ENCODE results near the gene SRP68. TPM values are rescaled to one million over a fixed set of nuclear protein-coding genes. Genes with fewer than 3 reads are reported as not detected.

Gene SRP68
- total and polyA plus RNA-seq, 4 donors: 30.8 to 68.9 (median 57.0) TPM

DNA sequence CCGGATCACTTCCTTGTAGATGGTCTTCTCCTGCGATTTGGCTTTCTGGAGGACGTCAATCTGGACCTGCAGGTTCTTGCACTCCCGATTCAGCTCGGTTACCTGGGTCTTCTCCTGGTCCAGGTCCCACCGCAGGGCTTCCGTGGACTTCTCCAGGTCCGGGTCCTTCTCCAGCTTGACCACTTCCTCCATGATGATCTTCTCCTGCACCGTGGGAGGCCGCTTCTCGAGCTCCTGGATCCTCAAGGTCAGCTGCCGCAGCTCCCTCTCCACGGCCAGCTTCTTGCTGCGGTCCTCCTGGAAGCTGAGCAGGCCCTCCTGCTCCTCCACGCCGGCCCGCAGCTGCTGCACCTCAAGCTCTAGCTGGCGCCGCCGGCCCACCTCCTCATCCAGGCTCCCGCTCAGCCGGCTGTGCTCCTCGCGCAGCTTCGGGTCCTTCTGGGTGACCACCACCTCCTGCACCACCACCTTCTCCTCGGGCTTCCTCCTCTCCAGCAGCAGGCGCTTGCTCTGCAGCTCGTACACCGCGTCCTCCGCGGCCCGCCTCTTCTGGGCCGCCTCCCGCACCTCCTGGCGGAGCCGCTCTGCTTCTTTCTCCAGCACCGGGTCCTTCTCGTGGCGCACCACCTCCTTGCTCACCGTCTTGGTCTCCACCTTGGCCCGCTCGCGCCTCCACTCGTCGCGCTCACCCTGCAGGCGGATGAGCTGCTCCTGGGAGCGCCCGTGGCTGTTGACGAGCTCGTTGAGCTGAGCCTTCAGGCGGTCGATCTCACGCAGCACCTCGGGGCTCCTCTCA is 63.5 kb downstream of the SRP68 start:
- Histone ChIP-seq H3K9ac (ENCODE audit: insufficient read depth in 1 of 2, low read length in 2 of 2) (no peak overlapping the region), H3K4me1 (ENCODE audit: control insufficient read depth in 5 of 5, insufficient read depth in 5 of 5, low read length in 5 of 5) (no peaks in the 10 kb centered on the region), H3K4me3 (no peak overlapping the region), H3K9me3 (ENCODE audit: control insufficient read depth in 4 of 4, insufficient read depth in 3 of 4, low read length in 3 of 4) (no peaks in the 10 kb centered on the region), H3K27me3 (ENCODE audit: control insufficient read depth in 3 of 3, insufficient read depth in 3 of 3, low read length in 2 of 3) (no peaks in the 10 kb centered on the region), H3K27ac (ENCODE audit: low read depth in 1 of 2, low read length in 1 of 2) (no peak overlapping the region), H3K36me3 (ENCODE audit: control insufficient read depth in 4 of 4, insufficient read depth in 4 of 4, low read length in 4 of 4) (peaks cover 0 to 13% (median 0%) of the 10 kb centered on the region in 4 donors)
- WGBS, 2 donors: 94% methylated on average over 56 of the region's 56 CpGs
- TF ChIP-seq, protein P1, sequence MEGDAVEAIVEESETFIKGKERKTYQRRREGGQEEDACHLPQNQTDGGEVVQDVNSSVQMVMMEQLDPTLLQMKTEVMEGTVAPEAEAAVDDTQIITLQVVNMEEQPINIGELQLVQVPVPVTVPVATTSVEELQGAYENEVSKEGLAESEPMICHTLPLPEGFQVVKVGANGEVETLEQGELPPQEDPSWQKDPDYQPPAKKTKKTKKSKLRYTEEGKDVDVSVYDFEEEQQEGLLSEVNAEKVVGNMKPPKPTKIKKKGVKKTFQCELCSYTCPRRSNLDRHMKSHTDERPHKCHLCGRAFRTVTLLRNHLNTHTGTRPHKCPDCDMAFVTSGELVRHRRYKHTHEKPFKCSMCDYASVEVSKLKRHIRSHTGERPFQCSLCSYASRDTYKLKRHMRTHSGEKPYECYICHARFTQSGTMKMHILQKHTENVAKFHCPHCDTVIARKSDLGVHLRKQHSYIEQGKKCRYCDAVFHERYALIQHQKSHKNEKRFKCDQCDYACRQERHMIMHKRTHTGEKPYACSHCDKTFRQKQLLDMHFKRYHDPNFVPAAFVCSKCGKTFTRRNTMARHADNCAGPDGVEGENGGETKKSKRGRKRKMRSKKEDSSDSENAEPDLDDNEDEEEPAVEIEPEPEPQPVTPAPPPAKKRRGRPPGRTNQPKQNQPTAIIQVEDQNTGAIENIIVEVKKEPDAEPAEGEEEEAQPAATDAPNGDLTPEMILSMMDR (IDR thresholded peaks at IDR 0.05; ENCODE audit: control extremely low read depth, extremely low read depth): no peak
- DNase-seq (no peak), ATAC-seq (ENCODE audit: insufficient read depth, low FRiP score) (no peak)

- peaks cover 0 to 13% (median 0%) of the 10 kb centered on the region in 4 donors for H3K36me3 ChIP-seq (ENCODE audit: control insufficient read depth in 4 of 4, insufficient read depth in 4 of 4, low read length in 4 of 4)
- H3K9me3 ChIP-seq (ENCODE audit: control insufficient read depth in 4 of 4, insufficient read depth in 3 of 4, low read length in 3 of 4): no peaks in the 10 kb centered on the region
- no peak overlapping the region for H3K27ac ChIP-seq (ENCODE audit: low read depth in 1 of 2, low read length in 1 of 2)
- DNase-seq (no peak), ATAC-seq (ENCODE audit: insufficient read depth, low FRiP score) (no peak)
- H3K9ac ChIP-seq (ENCODE audit: insufficient read depth in 1 of 2, low read length in 2 of 2): no peak overlapping the region
- no peaks in the 10 kb centered on the region for H3K27me3 ChIP-seq (ENCODE audit: control insufficient read depth in 3 of 3, insufficient read depth in 3 of 3, low read length in 2 of 3)
- TF ChIP-seq, protein P1 (IDR thresholded peaks at IDR 0.05; ENCODE audit: control extremely low read depth, extremely low read depth): no peak
- 96% methylated on average over 35 to 36 of the region's 36 CpGs for WGBS, 2 donors
- no peak overlapping the region for H3K4me3 ChIP-seq
- H3K4me1 ChIP-seq (ENCODE audit: control insufficient read depth in 5 of 5, insufficient read depth in 5 of 5, low read length in 5 of 5): no peaks in the 10 kb centered on the region
Observed at GRCh38 chr17:76008208-76008607, 64.1 kb downstream of the SRP68 start.

GRCh38 chr17:76007850-76008165 is 64.5 kb downstream of the SRP68 start:
- Histone ChIP-seq H3K4me1 (ENCODE audit: control insufficient read depth in 5 of 5, insufficient read depth in 5 of 5, low read length in 5 of 5) (no peaks in the 10 kb centered on the region), H3K27me3 (ENCODE audit: control insufficient read depth in 3 of 3, insufficient read depth in 3 of 3, low read length in 2 of 3) (no peaks in the 10 kb centered on the region), H3K36me3 (ENCODE audit: control insufficient read depth in 4 of 4, insufficient read depth in 4 of 4, low read length in 4 of 4) (peaks cover 0 to 13% (median 0%) of the 10 kb centered on the region in 4 donors), H3K9ac (ENCODE audit: insufficient read depth in 1 of 2, low read length in 2 of 2) (no peak overlapping the region), H3K27ac (ENCODE audit: low read depth in 1 of 2, low read length in 1 of 2) (no peak overlapping the region), H3K4me3 (no peak overlapping the region), H3K9me3 (ENCODE audit: control insufficient read depth in 4 of 4, insufficient read depth in 3 of 4, low read length in 3 of 4) (no peaks in the 10 kb centered on the region)
- TF ChIP-seq, protein P1 (IDR thresholded peaks at IDR 0.05; ENCODE audit: control extremely low read depth, extremely low read depth): no peak
- no peak for DNase-seq
- 89 to 91% methylated on average over 16 of the region's 16 CpGs for WGBS, 2 donors
- ATAC-seq (ENCODE audit: insufficient read depth, low FRiP score): no peak

All from lung (tissue), 12 donors.